ENCODE results near the gene ZBP1.

Gene ZBP1

GRCh38 chr20:57653546-57653900 lies 33.3 kb upstream of the ZBP1 start:
- ATAC-seq, result no peak
- no peak for TF ChIP-seq CSDC2 (CRISPR knock-in tag; IDR thresholded peaks at IDR 0.05)
- TF ChIP-seq POU6F1 (CRISPR knock-in tag; IDR thresholded peaks at IDR 0.05; ENCODE audit: borderline replicate concordance, low read depth), result no peak
- no peak for TF ChIP-seq OSR1 (CRISPR knock-in tag; IDR thresholded peaks at IDR 0.05)
- no peak for TF ChIP-seq PPARA (CRISPR knock-in tag; IDR thresholded peaks at IDR 0.05; ENCODE audit: borderline replicate concordance)
- TF ChIP-seq ZNF8 (CRISPR knock-in tag; IDR thresholded peaks at IDR 0.05), result no peak
- TF ChIP-seq CREB5 (CRISPR knock-in tag; IDR thresholded peaks at IDR 0.05; ENCODE audit: low read depth), result no peak
- no peak for TF ChIP-seq ZC3H10 (CRISPR knock-in tag; IDR thresholded peaks at IDR 0.05)
- no peak for TF ChIP-seq TOX (CRISPR knock-in tag; IDR thresholded peaks at IDR 0.05; ENCODE audit: borderline replicate concordance)
- TF ChIP-seq ZFP3 (CRISPR knock-in tag; IDR thresholded peaks at IDR 0.05), result no peak
- TF ChIP-seq CSRNP3 (CRISPR knock-in tag; IDR thresholded peaks at IDR 0.05), result no peak
- TF ChIP-seq ISL1 (CRISPR knock-in tag; IDR thresholded peaks at IDR 0.05), result no peak
- no peak for TF ChIP-seq ZFP30 (CRISPR knock-in tag; IDR thresholded peaks at IDR 0.05)
- TF ChIP-seq SNAI2 (CRISPR knock-in tag; IDR thresholded peaks at IDR 0.05), result no peak
- TF ChIP-seq BACH2 (CRISPR knock-in tag; IDR thresholded peaks at IDR 0.05; ENCODE audit: borderline replicate concordance), result no peak
- no peak for TF ChIP-seq ZNF70 (CRISPR knock-in tag; IDR thresholded peaks at IDR 0.05)
- no peak for TF ChIP-seq GLIS3 (CRISPR knock-in tag; IDR thresholded peaks at IDR 0.05)
- no peak for TF ChIP-seq ESRRG (CRISPR knock-in tag; IDR thresholded peaks at IDR 0.05)
- no peak for TF ChIP-seq PATZ1 (CRISPR knock-in tag; IDR thresholded peaks at IDR 0.05; ENCODE audit: borderline replicate concordance)
- TF ChIP-seq TCF4 (CRISPR knock-in tag; IDR thresholded peaks at IDR 0.05; ENCODE audit: borderline replicate concordance), result no peak
- TF ChIP-seq RARB (CRISPR knock-in tag; IDR thresholded peaks at IDR 0.05), result no peak

GRCh38 chr20:57652606-57653545 lies 32.6 kb upstream of the ZBP1 start:
- TF ChIP-seq PPARA (CRISPR knock-in tag; IDR thresholded peaks at IDR 0.05; ENCODE audit: borderline replicate concordance) (no peak), RARB (CRISPR knock-in tag; IDR thresholded peaks at IDR 0.05) (no peak), SNAI2 (CRISPR knock-in tag; IDR thresholded peaks at IDR 0.05) (no peak), ZFP30 (CRISPR knock-in tag; IDR thresholded peaks at IDR 0.05) (no peak), TOX (CRISPR knock-in tag; IDR thresholded peaks at IDR 0.05; ENCODE audit: borderline replicate concordance) (no peak), POU6F1 (CRISPR knock-in tag; IDR thresholded peaks at IDR 0.05; ENCODE audit: borderline replicate concordance, low read depth) (no peak), OSR1 (CRISPR knock-in tag; IDR thresholded peaks at IDR 0.05) (no peak), ZFP3 (CRISPR knock-in tag; IDR thresholded peaks at IDR 0.05) (no peak), ARNTL (CRISPR knock-in tag; IDR thresholded peaks at IDR 0.05; ENCODE audit: borderline replicate concordance, low read depth) (no peak), ZNF565 (CRISPR knock-in tag; conservative IDR thresholded peaks at IDR 0.05; ENCODE audit: low read depth) (no peak), ISL1 (CRISPR knock-in tag; IDR thresholded peaks at IDR 0.05) (no peak), ZNF8 (CRISPR knock-in tag; IDR thresholded peaks at IDR 0.05) (no peak), BACH2 (CRISPR knock-in tag; IDR thresholded peaks at IDR 0.05; ENCODE audit: borderline replicate concordance) (no peak), GLIS3 (CRISPR knock-in tag; IDR thresholded peaks at IDR 0.05) (no peak)
- ATAC-seq, result no peak

Data from SK-N-SH treated with all-trans-retinoic acid at 6 μM for 48 hours (cell line).